Measurements from ENCODE around the gene LIPM.

The LIPM gene

GRCh38 chr10:88820748-88821401 is 18.3 kb downstream of the LIPM start:
- Histone ChIP-seq H3K36me3 (ENCODE audit: control insufficient read depth in 2 of 2, insufficient read depth in 2 of 2, low read length in 2 of 2) (no peaks in the 10 kb centered on the region), H3K9me3 (ENCODE audit: control insufficient read depth in 2 of 2, low read length in 2 of 2) (no peaks in the 10 kb centered on the region), H3K27me3 (ENCODE audit: control insufficient read depth in 2 of 2, insufficient read depth in 2 of 2, low read length in 2 of 2) (no peaks in the 10 kb centered on the region), H3K4me3 (ENCODE audit: low read length in 2 of 2) (no peak overlapping the region), H3K27ac (ENCODE audit: low read depth in 2 of 2, low read length in 2 of 2) (no peak overlapping the region), H3K4me1 (ENCODE audit: control insufficient read depth in 2 of 2, insufficient read depth in 2 of 2, low read length in 2 of 2) (no peaks in the 10 kb centered on the region), H3K9ac (ENCODE audit: low read depth in 1 of 2, low read length in 2 of 2) (no peak overlapping the region)

GRCh38 chr10:88826388-88826787 is 23.9 kb downstream of the LIPM start:
- Histone ChIP-seq H3K27me3 (ENCODE audit: control insufficient read depth in 2 of 2, insufficient read depth in 2 of 2, low read length in 2 of 2) (no peaks in the 10 kb centered on the region), H3K9me3 (ENCODE audit: control insufficient read depth in 2 of 2, low read length in 2 of 2) (no peaks in the 10 kb centered on the region), H3K27ac (ENCODE audit: low read depth in 2 of 2, low read length in 2 of 2) (no peak overlapping the region), H3K4me3 (ENCODE audit: low read length in 2 of 2) (no peak overlapping the region), H3K36me3 (ENCODE audit: control insufficient read depth in 2 of 2, insufficient read depth in 2 of 2, low read length in 2 of 2) (peaks cover 0 to 3% of the 10 kb centered on the region in 2 donors), H3K9ac (ENCODE audit: low read depth in 1 of 2, low read length in 2 of 2) (no peak overlapping the region), H3K4me1 (ENCODE audit: control insufficient read depth in 2 of 2, insufficient read depth in 2 of 2, low read length in 2 of 2) (no peaks in the 10 kb centered on the region)

GRCh38 chr10:88827671-88828070 is 25.1 kb downstream of the LIPM start:
- no peak overlapping the region for H3K4me3 ChIP-seq (ENCODE audit: low read length in 2 of 2)
- H3K9me3 ChIP-seq (ENCODE audit: control insufficient read depth in 2 of 2, low read length in 2 of 2), result no peaks in the 10 kb centered on the region
- H3K27ac ChIP-seq (ENCODE audit: low read depth in 2 of 2, low read length in 2 of 2), result no peak overlapping the region
- no peaks in the 10 kb centered on the region for H3K4me1 ChIP-seq (ENCODE audit: control insufficient read depth in 2 of 2, insufficient read depth in 2 of 2, low read length in 2 of 2)
- H3K27me3 ChIP-seq (ENCODE audit: control insufficient read depth in 2 of 2, insufficient read depth in 2 of 2, low read length in 2 of 2), result no peaks in the 10 kb centered on the region
- peaks cover 0 to 3% of the 10 kb centered on the region in 2 donors for H3K36me3 ChIP-seq (ENCODE audit: control insufficient read depth in 2 of 2, insufficient read depth in 2 of 2, low read length in 2 of 2)
- no peak overlapping the region for H3K9ac ChIP-seq (ENCODE audit: low read depth in 1 of 2, low read length in 2 of 2)

GRCh38 chr10:88828310-88828709 is 25.8 kb downstream of the LIPM start:
- no peaks in the 10 kb centered on the region for H3K4me1 ChIP-seq (ENCODE audit: control insufficient read depth in 2 of 2, insufficient read depth in 2 of 2, low read length in 2 of 2)
- no peak overlapping the region for H3K4me3 ChIP-seq (ENCODE audit: low read length in 2 of 2)
- H3K9ac ChIP-seq (ENCODE audit: low read depth in 1 of 2, low read length in 2 of 2), result no peak overlapping the region
- H3K36me3 ChIP-seq (ENCODE audit: control insufficient read depth in 2 of 2, insufficient read depth in 2 of 2, low read length in 2 of 2), result peaks cover 0 to 3% of the 10 kb centered on the region in 2 donors
- H3K27me3 ChIP-seq (ENCODE audit: control insufficient read depth in 2 of 2, insufficient read depth in 2 of 2, low read length in 2 of 2), result no peaks in the 10 kb centered on the region
- no peak overlapping the region for H3K27ac ChIP-seq (ENCODE audit: low read depth in 2 of 2, low read length in 2 of 2)
- no peaks in the 10 kb centered on the region for H3K9me3 ChIP-seq (ENCODE audit: control insufficient read depth in 2 of 2, low read length in 2 of 2)

GRCh38 chr10:88830643-88831268 is 28.2 kb downstream of the LIPM start:
- no peaks in the 10 kb centered on the region for H3K9me3 ChIP-seq (ENCODE audit: control insufficient read depth in 2 of 2, low read length in 2 of 2)
- no peaks in the 10 kb centered on the region for H3K27me3 ChIP-seq (ENCODE audit: control insufficient read depth in 2 of 2, insufficient read depth in 2 of 2, low read length in 2 of 2)
- no peak overlapping the region for H3K9ac ChIP-seq (ENCODE audit: low read depth in 1 of 2, low read length in 2 of 2)
- no peak overlapping the region for H3K4me3 ChIP-seq (ENCODE audit: low read length in 2 of 2)
- peaks cover 0 to under 1% of the 10 kb centered on the region in 2 donors for H3K4me1 ChIP-seq (ENCODE audit: control insufficient read depth in 2 of 2, insufficient read depth in 2 of 2, low read length in 2 of 2)
- H3K27ac ChIP-seq (ENCODE audit: low read depth in 2 of 2, low read length in 2 of 2), result no peak overlapping the region
- peaks cover 0 to 3% of the 10 kb centered on the region in 2 donors for H3K36me3 ChIP-seq (ENCODE audit: control insufficient read depth in 2 of 2, insufficient read depth in 2 of 2, low read length in 2 of 2)

- Histone ChIP-seq H3K27me3 (ENCODE audit: control insufficient read depth in 2 of 2, insufficient read depth in 2 of 2, low read length in 2 of 2) (no peaks in the 10 kb centered on the region), H3K9me3 (ENCODE audit: control insufficient read depth in 2 of 2, low read length in 2 of 2) (no peaks in the 10 kb centered on the region), H3K4me3 (ENCODE audit: low read length in 2 of 2) (no peak overlapping the region), H3K4me1 (ENCODE audit: control insufficient read depth in 2 of 2, insufficient read depth in 2 of 2, low read length in 2 of 2) (peaks cover 0 to 6% of the 10 kb centered on the region in 2 donors), H3K27ac (ENCODE audit: low read depth in 2 of 2, low read length in 2 of 2) (no peak overlapping the region), H3K9ac (ENCODE audit: low read depth in 1 of 2, low read length in 2 of 2) (no peak overlapping the region), H3K36me3 (ENCODE audit: control insufficient read depth in 2 of 2, insufficient read depth in 2 of 2, low read length in 2 of 2) (peaks cover 0 to 3% of the 10 kb centered on the region in 2 donors)
Measured at GRCh38 chr10:88831709-88832108, 29.2 kb downstream of the LIPM start.

- Histone ChIP-seq H3K4me1 (ENCODE audit: control insufficient read depth in 2 of 2, insufficient read depth in 2 of 2, low read length in 2 of 2) (peaks cover 0 to 6% of the 10 kb centered on the region in 2 donors), H3K4me3 (ENCODE audit: low read length in 2 of 2) (no peak overlapping the region), H3K9ac (ENCODE audit: low read depth in 1 of 2, low read length in 2 of 2) (no peak overlapping the region), H3K9me3 (ENCODE audit: control insufficient read depth in 2 of 2, low read length in 2 of 2) (no peaks in the 10 kb centered on the region), H3K36me3 (ENCODE audit: control insufficient read depth in 2 of 2, insufficient read depth in 2 of 2, low read length in 2 of 2) (peaks cover 0 to 3% of the 10 kb centered on the region in 2 donors), H3K27ac (ENCODE audit: low read depth in 2 of 2, low read length in 2 of 2) (no peak overlapping the region), H3K27me3 (ENCODE audit: control insufficient read depth in 2 of 2, insufficient read depth in 2 of 2, low read length in 2 of 2) (no peaks in the 10 kb centered on the region)
Measured at GRCh38 chr10:88832376-88832775, 29.8 kb downstream of the LIPM start.

GRCh38 chr10:88833156-88833555 is 30.6 kb downstream of the LIPM start:
- Histone ChIP-seq H3K9ac (ENCODE audit: low read depth in 1 of 2, low read length in 2 of 2) (no peak overlapping the region), H3K4me3 (ENCODE audit: low read length in 2 of 2) (no peak overlapping the region), H3K27me3 (ENCODE audit: control insufficient read depth in 2 of 2, insufficient read depth in 2 of 2, low read length in 2 of 2) (no peaks in the 10 kb centered on the region), H3K9me3 (ENCODE audit: control insufficient read depth in 2 of 2, low read length in 2 of 2) (no peaks in the 10 kb centered on the region), H3K27ac (ENCODE audit: low read depth in 2 of 2, low read length in 2 of 2) (no peak overlapping the region), H3K36me3 (ENCODE audit: control insufficient read depth in 2 of 2, insufficient read depth in 2 of 2, low read length in 2 of 2) (peaks cover 0 to 3% of the 10 kb centered on the region in 2 donors), H3K4me1 (ENCODE audit: control insufficient read depth in 2 of 2, insufficient read depth in 2 of 2, low read length in 2 of 2) (peaks cover 0 to 6% of the 10 kb centered on the region in 2 donors)

GRCh38 chr10:88833723-88834122 is 31.2 kb downstream of the LIPM start:
- no peak overlapping the region for H3K4me3 ChIP-seq (ENCODE audit: low read length in 2 of 2)
- H3K27me3 ChIP-seq (ENCODE audit: control insufficient read depth in 2 of 2, insufficient read depth in 2 of 2, low read length in 2 of 2), result no peaks in the 10 kb centered on the region
- no peak overlapping the region for H3K9ac ChIP-seq (ENCODE audit: low read depth in 1 of 2, low read length in 2 of 2)
- no peak overlapping the region for H3K27ac ChIP-seq (ENCODE audit: low read depth in 2 of 2, low read length in 2 of 2)
- H3K36me3 ChIP-seq (ENCODE audit: control insufficient read depth in 2 of 2, insufficient read depth in 2 of 2, low read length in 2 of 2), result peaks cover 0 to 3% of the 10 kb centered on the region in 2 donors
- H3K9me3 ChIP-seq (ENCODE audit: control insufficient read depth in 2 of 2, low read length in 2 of 2), result no peaks in the 10 kb centered on the region
- peaks cover 0 to 6% of the 10 kb centered on the region in 2 donors for H3K4me1 ChIP-seq (ENCODE audit: control insufficient read depth in 2 of 2, insufficient read depth in 2 of 2, low read length in 2 of 2)

- Histone ChIP-seq H3K4me3 (ENCODE audit: low read length in 2 of 2) (no peak overlapping the region), H3K4me1 (ENCODE audit: control insufficient read depth in 2 of 2, insufficient read depth in 2 of 2, low read length in 2 of 2) (peaks cover 0 to 6% of the 10 kb centered on the region in 2 donors), H3K27me3 (ENCODE audit: control insufficient read depth in 2 of 2, insufficient read depth in 2 of 2, low read length in 2 of 2) (no peaks in the 10 kb centered on the region), H3K9me3 (ENCODE audit: control insufficient read depth in 2 of 2, low read length in 2 of 2) (no peaks in the 10 kb centered on the region), H3K36me3 (ENCODE audit: control insufficient read depth in 2 of 2, insufficient read depth in 2 of 2, low read length in 2 of 2) (peaks cover 0 to 3% of the 10 kb centered on the region in 2 donors), H3K27ac (ENCODE audit: low read depth in 2 of 2, low read length in 2 of 2) (no peak overlapping the region), H3K9ac (ENCODE audit: low read depth in 1 of 2, low read length in 2 of 2) (no peak overlapping the region)
Measured at GRCh38 chr10:88835096-88835909, 32.8 kb downstream of the LIPM start.

Measured in mucosa of rectum (tissue), 2 donors.